NCI-H1048 (cell line): ENCODE measurements around the gene OVCH2.

Source experiments
- DNase-seq: peaks from one replicate; lab custom pipeline; 2025; lab: John Stamatoyannopoulos, UW

OVCH2 gene

DNA sequence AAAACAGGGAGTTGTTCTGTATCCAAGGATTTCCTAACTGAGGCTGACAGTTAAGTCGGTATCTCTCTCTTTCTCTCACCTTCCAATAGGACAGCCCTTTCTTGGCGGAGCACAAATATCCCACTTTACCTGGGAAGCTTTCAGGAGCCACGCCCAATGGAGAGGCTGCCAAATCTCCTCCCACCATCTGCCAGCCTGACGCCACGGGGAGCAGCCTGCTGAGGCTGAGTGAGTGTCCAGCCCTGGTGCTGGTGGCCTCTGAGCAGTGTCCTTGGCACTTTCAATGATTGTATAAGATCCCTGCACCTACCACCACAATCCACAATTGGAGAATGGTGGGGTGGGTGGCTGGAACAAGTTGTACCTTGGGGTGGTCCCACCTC, 66.6 kb downstream of the OVCH2 start:
- no peak for DNase-seq
